ENCODE measurements around the gene BSG.

Gene BSG

DNA sequence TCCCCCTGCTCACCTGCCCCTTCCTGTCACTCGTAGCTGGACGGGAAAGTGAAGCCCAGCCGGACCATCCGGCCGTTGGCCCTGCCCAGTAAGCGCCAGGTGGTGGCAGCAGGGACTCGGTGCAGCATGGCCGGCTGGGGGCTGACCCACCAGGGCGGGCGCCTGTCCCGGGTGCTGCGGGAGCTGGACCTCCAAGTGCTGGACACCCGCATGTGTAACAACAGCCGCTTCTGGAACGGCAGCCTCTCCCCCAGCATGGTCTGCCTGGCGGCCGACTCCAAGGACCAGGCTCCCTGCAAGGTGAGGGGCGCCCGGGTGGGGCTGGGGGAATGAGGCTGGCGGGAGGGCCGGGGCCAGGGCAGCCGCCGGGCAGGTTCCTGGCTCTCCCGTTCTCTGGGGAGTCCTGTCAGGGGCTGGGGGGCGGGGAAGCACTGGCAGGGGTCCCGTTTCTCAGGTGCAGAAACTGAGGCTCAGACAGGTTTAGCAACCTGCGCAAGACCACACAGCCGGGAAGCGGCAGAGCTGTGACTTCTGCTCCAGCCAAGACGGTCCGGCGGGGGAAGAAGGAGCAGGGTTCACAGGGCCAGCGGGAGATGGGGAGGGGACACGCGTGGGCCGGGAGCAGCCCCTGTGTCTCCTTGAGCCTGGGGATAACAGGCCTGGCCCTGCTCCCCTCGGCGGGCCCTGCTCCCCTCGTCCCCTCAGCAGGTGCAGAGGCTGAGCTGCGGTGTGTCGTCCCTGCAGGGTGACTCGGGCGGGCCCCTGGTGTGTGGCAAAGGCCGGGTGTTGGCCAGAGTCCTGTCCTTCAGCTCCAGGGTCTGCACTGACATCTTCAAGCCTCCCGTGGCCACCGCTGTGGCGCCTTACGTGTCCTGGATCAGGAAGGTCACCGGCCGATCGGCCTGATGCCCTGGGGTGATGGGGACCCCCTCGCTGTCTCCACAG lies 23.2 kb upstream of the BSG start:
- TF ChIP-seq GATA2 (IDR thresholded peaks at IDR 0.05; ENCODE audit: low read depth, low read length) (no peak), GATA3 (IDR thresholded peaks at IDR 0.05; ENCODE audit: low read depth, low read length) (no peak)

GRCh38 chr19:554817-555216 lies 17.6 kb upstream of the BSG start:
- TF ChIP-seq GATA3 (IDR thresholded peaks at IDR 0.05; ENCODE audit: low read depth, low read length) (no peak), GATA2 (IDR thresholded peaks at IDR 0.05; ENCODE audit: low read depth, low read length) (no peak)

- TF ChIP-seq GATA2 (IDR thresholded peaks at IDR 0.05; ENCODE audit: low read depth, low read length) (no peak), GATA3 (IDR thresholded peaks at IDR 0.05; ENCODE audit: low read depth, low read length) (no peak)
Measured at GRCh38 chr19:555474-555808, 17.0 kb upstream of the BSG start.

- TF ChIP-seq GATA2 (IDR thresholded peaks at IDR 0.05; ENCODE audit: low read depth, low read length) (no peak), GATA3 (IDR thresholded peaks at IDR 0.05; ENCODE audit: low read depth, low read length) (no peak)
Measured at GRCh38 chr19:556611-557382, 15.6 kb upstream of the BSG start.

DNA sequence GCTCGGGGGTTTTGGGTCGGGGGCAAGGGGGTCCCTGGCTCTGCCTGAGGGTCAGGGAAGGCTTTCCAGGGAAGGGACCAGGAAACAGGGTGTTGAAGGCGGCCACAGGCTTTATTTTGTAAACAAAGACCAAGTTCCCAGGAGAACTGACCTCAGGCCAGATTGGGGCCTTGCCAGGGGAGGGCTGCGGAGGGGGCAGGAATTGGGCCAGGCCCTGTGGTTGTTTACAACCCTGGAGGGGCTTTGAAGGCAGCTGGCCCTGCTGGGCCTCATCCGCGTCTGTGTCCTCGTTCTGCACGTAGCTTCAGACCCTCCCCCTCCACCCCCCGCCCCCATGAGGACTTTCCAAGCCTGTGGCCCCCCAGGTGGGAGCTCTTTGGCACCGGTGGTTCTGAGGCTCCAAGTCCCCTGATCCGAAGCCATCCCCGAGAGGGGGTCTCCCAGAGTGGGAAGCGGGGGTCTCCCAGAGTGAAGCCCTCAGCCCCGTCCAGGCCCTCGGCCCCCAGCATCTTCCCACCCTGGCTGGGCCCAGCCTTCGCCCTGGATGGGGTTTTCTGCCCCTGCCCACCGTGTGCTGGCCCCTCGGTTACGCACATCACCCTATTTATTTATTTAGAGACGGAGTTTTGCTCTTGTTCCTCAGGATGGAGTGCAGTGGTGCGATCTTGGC lies 13.5 kb upstream of the BSG start:
- TF ChIP-seq GATA2 (IDR thresholded peaks at IDR 0.05; ENCODE audit: low read depth, low read length) (no peak), GATA3 (IDR thresholded peaks at IDR 0.05; ENCODE audit: low read depth, low read length) (no peak)

DNA sequence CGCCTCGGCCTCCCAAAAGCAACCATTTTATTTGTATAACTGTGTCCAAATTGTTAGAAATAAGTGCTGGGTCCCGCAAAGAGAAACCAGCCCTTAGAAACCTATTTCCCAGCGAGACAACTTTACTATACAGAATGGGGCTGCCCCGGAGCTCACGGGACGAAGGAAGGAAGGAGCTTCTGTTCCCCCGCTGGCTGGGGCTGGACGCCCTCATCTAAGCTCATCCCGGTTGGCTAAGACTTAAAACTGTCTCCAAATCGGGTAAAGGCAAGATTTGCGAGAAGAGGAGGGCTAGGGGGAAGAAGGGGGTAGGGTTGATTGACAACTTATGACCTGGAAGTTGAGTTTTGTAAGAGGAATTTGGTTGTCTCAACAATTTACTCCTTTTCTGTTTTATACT lies 12.3 kb upstream of the BSG start:
- no peak for TF ChIP-seq GATA3 (IDR thresholded peaks at IDR 0.05; ENCODE audit: low read depth, low read length)
- TF ChIP-seq GATA2 (IDR thresholded peaks at IDR 0.05; ENCODE audit: low read depth, low read length): no peak

- TF ChIP-seq GATA2 (IDR thresholded peaks at IDR 0.05; ENCODE audit: low read depth, low read length): peak; percentile 70
- TF ChIP-seq GATA3 (IDR thresholded peaks at IDR 0.05; ENCODE audit: low read depth, low read length): no peak
Measured at GRCh38 chr19:566403-566802, 6.0 kb upstream of the BSG start.

- TF ChIP-seq GATA3 (IDR thresholded peaks at IDR 0.05; ENCODE audit: low read depth, low read length): no peak
- no peak for TF ChIP-seq GATA2 (IDR thresholded peaks at IDR 0.05; ENCODE audit: low read depth, low read length)
Measured at GRCh38 chr19:566844-567243, 5.6 kb upstream of the BSG start.

GRCh38 chr19:567296-567900 lies 5.0 kb upstream of the BSG start:
- TF ChIP-seq GATA2 (IDR thresholded peaks at IDR 0.05; ENCODE audit: low read depth, low read length): no peak
- no peak for TF ChIP-seq GATA3 (IDR thresholded peaks at IDR 0.05; ENCODE audit: low read depth, low read length)

DNA sequence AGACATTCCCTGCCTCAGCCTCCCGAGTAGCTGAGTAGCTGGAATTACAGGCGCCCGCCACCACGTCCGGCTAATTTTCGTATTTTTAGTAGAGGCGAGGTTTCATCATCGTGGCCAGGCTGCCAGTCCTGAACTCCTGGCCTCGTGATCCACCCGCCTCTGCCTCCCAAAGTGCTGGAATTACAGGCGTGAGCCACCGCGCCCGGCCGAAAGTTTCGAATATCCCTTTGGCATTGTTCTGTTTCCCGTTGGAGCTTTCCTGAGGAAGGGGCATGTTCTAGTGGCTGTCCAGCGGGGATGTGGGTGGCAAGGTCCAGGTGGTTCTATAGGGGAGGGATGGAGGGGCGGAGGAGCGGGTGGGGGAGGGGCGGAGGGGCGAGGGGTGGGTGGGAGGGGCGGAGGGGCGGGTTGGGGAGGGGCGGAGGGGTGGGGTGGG lies 2.1 kb upstream of the BSG start:
- TF ChIP-seq GATA2 (IDR thresholded peaks at IDR 0.05; ENCODE audit: low read depth, low read length): no peak
- no peak for TF ChIP-seq GATA3 (IDR thresholded peaks at IDR 0.05; ENCODE audit: low read depth, low read length)

DNA sequence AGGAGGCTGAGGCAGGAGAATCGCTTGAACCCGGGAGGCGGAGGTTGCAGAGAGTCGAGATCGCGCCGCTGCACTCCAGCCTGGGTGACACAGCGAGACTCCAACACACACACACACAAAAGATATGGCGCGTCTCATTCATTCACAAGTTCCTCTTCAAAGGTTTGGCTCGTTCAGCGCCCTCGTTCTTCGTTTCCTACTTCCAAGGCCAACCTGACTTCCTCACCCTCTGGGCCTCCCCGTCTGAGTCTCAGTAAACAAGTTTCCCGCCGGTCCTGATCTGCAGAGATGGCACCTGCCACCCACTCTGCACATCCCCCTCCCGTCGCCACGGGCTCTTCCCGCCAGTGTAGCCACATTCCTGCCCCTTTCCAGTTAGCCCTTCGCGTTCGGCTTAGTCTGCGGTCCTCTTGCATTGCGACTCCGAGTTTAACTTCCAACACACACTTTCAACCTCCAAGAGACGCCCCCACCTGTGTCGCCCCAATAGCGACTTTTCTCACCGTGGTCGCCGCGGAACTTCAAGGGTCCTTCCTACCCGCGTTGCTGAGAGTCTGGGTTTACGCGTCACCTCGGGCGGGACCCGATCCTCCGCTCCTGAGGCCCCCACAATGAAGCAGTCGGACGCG lies 1.3 kb upstream of the BSG start:
- TF ChIP-seq GATA2 (IDR thresholded peaks at IDR 0.05; ENCODE audit: low read depth, low read length) (no peak), GATA3 (IDR thresholded peaks at IDR 0.05; ENCODE audit: low read depth, low read length) (no peak)

DNA sequence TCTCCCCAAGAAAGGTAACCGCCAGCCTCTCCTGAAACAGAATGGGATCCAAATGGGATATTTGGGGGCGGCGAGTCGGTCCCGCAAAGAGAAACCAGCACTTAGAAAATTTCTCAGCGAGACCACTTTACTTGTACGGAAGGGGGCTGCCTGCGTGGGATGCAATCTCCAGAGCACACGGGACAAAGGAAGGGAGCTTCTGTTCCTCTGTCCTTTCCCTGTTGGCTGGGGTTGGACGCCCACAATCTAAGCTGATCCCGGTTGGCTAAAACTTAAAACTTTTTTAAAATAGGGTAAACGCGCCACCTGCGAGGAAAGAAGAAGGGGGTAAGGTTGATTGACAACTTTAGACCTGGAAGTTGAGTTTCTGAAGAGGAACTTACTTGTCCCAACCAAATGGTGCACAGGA lies 826 bp upstream of the BSG start:
- no peak for TF ChIP-seq GATA3 (IDR thresholded peaks at IDR 0.05; ENCODE audit: low read depth, low read length)
- TF ChIP-seq GATA2 (IDR thresholded peaks at IDR 0.05; ENCODE audit: low read depth, low read length): no peak

- TF ChIP-seq GATA2 (IDR thresholded peaks at IDR 0.05; ENCODE audit: low read depth, low read length) (no peak), GATA3 (IDR thresholded peaks at IDR 0.05; ENCODE audit: low read depth, low read length) (no peak)
Measured at GRCh38 chr19:572743-573518, 535 bp downstream of the BSG start.

Data from SH-SY5Y (cell line).